CD14-positive monocyte (primary cell): Measurements from ENCODE around the gene NTRK1. TPM values are rescaled to one million over a fixed set of nuclear protein-coding genes. Genes with fewer than 3 reads are reported as not detected.

Experiments used
- DNase-seq, 3 donors: peaks; one replicate each; pipeline ENCODE4 v3.0.0-alpha.2; 2011 to 2022
- H2AFZ ChIP-seq: 2 replicates; pipeline ENCODE4 v1.6.0; 2012; ENCODE audit warnings: mild to moderate bottlenecking, low read depth, low read length, inconsistent platforms; ENCODE audit not compliant: insufficient read depth, poor library complexity, severe bottlenecking
- H3K27ac ChIP-seq, 2 donors: 1 replicate in 1 of 2; 2 replicates in 1 of 2; pipeline ENCODE4 v1.5.1; 2012 to 2013; ENCODE audit warnings: low read length in 2 of 2, control low read depth in 1 of 2, inconsistent platforms in 1 of 2, low read depth in 1 of 2, mild to moderate bottlenecking in 1 of 2
- H3K27me3 ChIP-seq, 2 donors: one replicate each; pipeline versions ENCODE4 v1.6.0 to v1.6.1; 2011 to 2013; ENCODE audit warnings: low read length in 2 of 2; ENCODE audit not compliant: control insufficient read depth in 2 of 2, insufficient read depth in 2 of 2
- H3K36me3 ChIP-seq, 2 donors: replicated peaks in 1 of 2; 1 replicate in 1 of 2; 2 replicates in 1 of 2; pipeline versions ENCODE4 v1.5.1 to v1.6.1; 2012 to 2013; ENCODE audit warnings: low read length in 2 of 2, control low read depth in 1 of 2, inconsistent platforms in 1 of 2, mild to moderate bottlenecking in 1 of 2; ENCODE audit not compliant: insufficient read depth in 2 of 2, control insufficient read depth in 1 of 2
- H3K4me1 ChIP-seq, 2 donors: 1 replicate in 1 of 2; 2 replicates in 1 of 2; pipeline versions ENCODE4 v1.5.1 to v1.6.1; 2012 to 2013; ENCODE audit warnings: low read length in 2 of 2, control low read depth in 1 of 2, inconsistent platforms in 1 of 2, mild to moderate bottlenecking in 1 of 2, moderate library complexity in 1 of 2; ENCODE audit not compliant: insufficient read depth in 2 of 2, control insufficient read depth in 1 of 2
- H3K4me2 ChIP-seq: replicated peaks from 2 replicates; pipeline ENCODE3; 2012; ENCODE audit warnings: low read length, moderate library complexity, mild to moderate bottlenecking; ENCODE audit not compliant: poor library complexity, severe bottlenecking; ENCODE audit errors: extremely low read depth
- H3K4me3 ChIP-seq, 3 experiments: fragments of 200-600 bp in 1 of 3; sonication (generic) in 1 of 3; replicated peaks in 1 of 3; 1 replicate in 2 of 3; 2 replicates in 1 of 3; pipeline ENCODE4 v1.5.1; 2011 to 2013; ENCODE audit warnings: low read length in 3 of 3, mild to moderate bottlenecking in 3 of 3, control low read depth in 2 of 3, low read depth in 2 of 3, inconsistent platforms in 1 of 3, moderate library complexity in 1 of 3
- H3K79me2 ChIP-seq: 2 replicates; pipeline ENCODE4 v1.6.0; 2012; ENCODE audit warnings: mild to moderate bottlenecking, control low read depth, inconsistent platforms, low read length, moderate library complexity; ENCODE audit not compliant: insufficient read depth
- H3K9ac ChIP-seq: 2 replicates; pipeline ENCODE4 v1.6.0; 2017; ENCODE audit warnings: low read length, mild to moderate bottlenecking; ENCODE audit not compliant: insufficient read depth, poor library complexity, severe bottlenecking
- H3K9me3 ChIP-seq, 2 donors: replicated peaks in 1 of 2; 1 replicate in 1 of 2; 2 replicates in 1 of 2; pipeline versions ENCODE4 v1.5.1 to v1.6.1; 2012 to 2013; ENCODE audit warnings: low read length in 2 of 2, control low read depth in 1 of 2; ENCODE audit not compliant: control insufficient read depth in 1 of 2, insufficient read depth in 1 of 2
- H4K20me1 ChIP-seq: 2 replicates; pipeline ENCODE4 v1.6.0; 2012; ENCODE audit warnings: mild to moderate bottlenecking, low read length, control low read depth, moderate library complexity; ENCODE audit not compliant: insufficient read depth
- H3K27ac Mint-ChIP-seq, 7 donors: one replicate each; pipeline ENCODE4 v1.8.0; 2020; ENCODE audit warnings: mild to moderate bottlenecking in 7 of 7, mixed read lengths in 7 of 7, moderate library complexity in 6 of 7, inconsistent platforms in 2 of 7
- H3K27me3 Mint-ChIP-seq, 3 donors: one replicate each; pipeline ENCODE4 v1.8.0; 2021 to 2022; ENCODE audit warnings: low read depth in 3 of 3, mild to moderate bottlenecking in 3 of 3, mixed read lengths in 3 of 3, moderate library complexity in 3 of 3, inconsistent platforms in 1 of 3
- H3K36me3 Mint-ChIP-seq, 2 donors: one replicate each; pipeline ENCODE4 v1.8.0; 2020; ENCODE audit warnings: mixed read lengths in 2 of 2, inconsistent platforms in 1 of 2, mild to moderate bottlenecking in 1 of 2
- H3K4me1 Mint-ChIP-seq: one replicate; pipeline ENCODE4 v1.8.0; 2020; ENCODE audit warnings: mild to moderate bottlenecking, mixed read lengths
- H3K4me3 Mint-ChIP-seq, 2 donors: one replicate each; pipeline ENCODE4 v1.8.0; 2020; ENCODE audit warnings: mild to moderate bottlenecking in 2 of 2, mixed read lengths in 2 of 2, moderate library complexity in 1 of 2
- H3K9me3 Mint-ChIP-seq, 7 donors: one replicate each; pipeline ENCODE4 v1.8.0; 2020 to 2022; ENCODE audit warnings: mixed read lengths in 7 of 7, mild to moderate bottlenecking in 6 of 7, moderate library complexity in 6 of 7, inconsistent platforms in 2 of 7
- CTCF ChIP-seq: fragments of 200-600 bp; IDR thresholded peaks from one replicate; pipeline ENCODE4 v1.8.0; 2022; ENCODE audit warnings: antibody characterized with exemption, mild to moderate bottlenecking
- WGBS: methylation state at CpG from one replicate; pipeline ENCODE4 v1.1.5; 2013; ENCODE audit warnings: missing lambda C conversion rate; ENCODE audit not compliant: insufficient coverage; 5-methylcytosine and 5-hydroxymethylcytosine counted together
- intact Hi-C, 2 donors: fragments of 100-400 bp; cut with micrococcal nuclease; formaldehyde crosslinking; loops; one replicate each; pipeline versions ENCODE4 v1.15.0 to v1.15.1; 2023
- polyA plus RNA-seq, 3 donors: library from polyadenylated mRNA; depleted of rRNA in 1 of 3; unstranded in 2 of 3; stranded (reverse) in 1 of 3; fragments of 300-500 nt in 2 of 3; fragments of >200 nt in 1 of 3; fragmentation: Illumina TruSeq in 2 of 3; gene quantifications; 1 replicate in 2 of 3; 2 replicates in 1 of 3; pipeline ENCODE4 v1.2.3, GENCODE V29; 2012 to 2021

NTRK1 gene
- polyA plus RNA-seq, 3 donors: 0.03 TPM; not detected in 2

GRCh38 chr1:156834322-156834721 is 26.3 kb upstream of the NTRK1 start:
- Mint-ChIP-seq H3K36me3 (no peaks in the 10 kb centered on the region), H3K9me3 (peaks cover 0 to 2% (median 0%) of the 10 kb centered on the region in 7 donors), H3K4me3 (no peak overlapping the region), H3K4me1 (no peaks in the 10 kb centered on the region), H3K27me3 (peaks cover 13 to 45% (median 23%) of the 10 kb centered on the region in 3 donors), H3K27ac (no peak overlapping the region)
- Histone ChIP-seq H2AFZ (no peak overlapping the region), H3K36me3 (no peaks in the 10 kb centered on the region), H4K20me1 (no peaks in the 10 kb centered on the region), H3K4me3 (no peak overlapping the region), H3K9me3 (no peaks in the 10 kb centered on the region), H3K27me3 (peaks cover 2 to 27% of the 10 kb centered on the region in 2 donors), H3K4me2 (no peak overlapping the region), H3K27ac (no peak overlapping the region), H3K9ac (no peak overlapping the region), H3K4me1 (no peaks in the 10 kb centered on the region), H3K79me2 (no peaks in the 10 kb centered on the region)
- no peak for TF ChIP-seq CTCF
- 100% methylated on average over 1 of the region's 3 CpGs for WGBS
- DNase-seq: no peak
- intact Hi-C loops: no loop called here

GRCh38 chr1:156836041-156836654 is 24.5 kb upstream of the NTRK1 start:
- Mint-ChIP-seq H3K36me3 (no peaks in the 10 kb centered on the region), H3K4me3 (no peak overlapping the region), H3K27ac (no peak overlapping the region), H3K9me3 (peaks cover 0 to 2% (median 0%) of the 10 kb centered on the region in 7 donors), H3K27me3 (peaks cover 17 to 58% (median 25%) of the 10 kb centered on the region in 3 donors), H3K4me1 (no peaks in the 10 kb centered on the region)
- no peak overlapping the region for H3K4me3 ChIP-seq
- H3K27ac ChIP-seq: no peak overlapping the region
- H3K9me3 ChIP-seq: no peaks in the 10 kb centered on the region
- WGBS: 96% methylated on average over 3 of the region's 5 CpGs
- H3K4me2 ChIP-seq: no peak overlapping the region
- intact Hi-C loops: no loop called here
- H3K9ac ChIP-seq: no peak overlapping the region
- H2AFZ ChIP-seq: no peak overlapping the region
- DNase-seq: no peak
- no peak for TF ChIP-seq CTCF
- peaks cover 2 to 27% of the 10 kb centered on the region in 2 donors for H3K27me3 ChIP-seq
- H3K79me2 ChIP-seq: no peaks in the 10 kb centered on the region
- no peaks in the 10 kb centered on the region for H3K36me3 ChIP-seq
- no peaks in the 10 kb centered on the region for H4K20me1 ChIP-seq
- H3K4me1 ChIP-seq: no peaks in the 10 kb centered on the region
